ENCODE measurements around the gene SPATA6.

DNA sequence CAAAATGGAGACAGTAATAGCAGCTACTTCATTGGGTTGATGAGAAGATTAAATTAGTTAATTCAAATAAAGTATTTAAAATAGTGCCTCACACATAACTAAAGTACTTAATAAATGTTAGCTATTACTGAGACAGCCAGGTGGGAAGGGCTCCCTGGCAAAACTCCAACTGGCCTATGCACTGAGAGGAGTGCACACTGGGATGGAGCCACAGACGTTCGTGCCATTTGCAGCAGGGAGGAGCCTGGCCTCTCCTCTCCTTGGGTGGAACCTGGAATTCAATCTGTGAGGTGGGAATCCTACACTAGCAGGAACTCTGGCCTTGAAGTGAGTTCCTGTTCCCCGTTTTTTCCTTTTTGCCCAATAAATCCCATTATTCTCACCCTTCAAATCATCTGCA, 221.4 kb downstream of the SPATA6 start:
- no peak for TF ChIP-seq EZH2 (IDR thresholded peaks at IDR 0.05; ENCODE audit: borderline replicate concordance, low read length)
- TF ChIP-seq, protein P1, sequence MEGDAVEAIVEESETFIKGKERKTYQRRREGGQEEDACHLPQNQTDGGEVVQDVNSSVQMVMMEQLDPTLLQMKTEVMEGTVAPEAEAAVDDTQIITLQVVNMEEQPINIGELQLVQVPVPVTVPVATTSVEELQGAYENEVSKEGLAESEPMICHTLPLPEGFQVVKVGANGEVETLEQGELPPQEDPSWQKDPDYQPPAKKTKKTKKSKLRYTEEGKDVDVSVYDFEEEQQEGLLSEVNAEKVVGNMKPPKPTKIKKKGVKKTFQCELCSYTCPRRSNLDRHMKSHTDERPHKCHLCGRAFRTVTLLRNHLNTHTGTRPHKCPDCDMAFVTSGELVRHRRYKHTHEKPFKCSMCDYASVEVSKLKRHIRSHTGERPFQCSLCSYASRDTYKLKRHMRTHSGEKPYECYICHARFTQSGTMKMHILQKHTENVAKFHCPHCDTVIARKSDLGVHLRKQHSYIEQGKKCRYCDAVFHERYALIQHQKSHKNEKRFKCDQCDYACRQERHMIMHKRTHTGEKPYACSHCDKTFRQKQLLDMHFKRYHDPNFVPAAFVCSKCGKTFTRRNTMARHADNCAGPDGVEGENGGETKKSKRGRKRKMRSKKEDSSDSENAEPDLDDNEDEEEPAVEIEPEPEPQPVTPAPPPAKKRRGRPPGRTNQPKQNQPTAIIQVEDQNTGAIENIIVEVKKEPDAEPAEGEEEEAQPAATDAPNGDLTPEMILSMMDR (IDR thresholded peaks at IDR 0.05; ENCODE audit: low read length): no peak

All from OCI-LY1 (cell line).